SK-N-MC (cell line): ENCODE data around the gene NADK2.

ENCODE experiments used
- EZH2 ChIP-seq: fragments of 200-600 bp; sonication (generic); IDR thresholded peaks from one replicate; pipeline ENCODE4 v1.6.1; 2017; ENCODE audit warnings: antibody characterized with exemption
- FOXP2 ChIP-seq: optimal IDR thresholded peaks from 2 replicates; pipeline ENCODE3; 2011; ENCODE audit warnings: mild to moderate bottlenecking, moderate library complexity; ENCODE audit not compliant: insufficient read depth; ENCODE audit errors: extremely low read length, control extremely low read depth
- POLR2AphosphoS5 ChIP-seq: IDR thresholded peaks from 2 replicates; pipeline ENCODE4 v1.6.1; 2012; ENCODE audit warnings: mild to moderate bottlenecking, low read depth, low read length, borderline replicate concordance

GRCh38 chr5:36161361-36161760 lies 80.4 kb downstream of the NADK2 start:
- TF ChIP-seq EZH2: no peak
- TF ChIP-seq POLR2AphosphoS5: no peak
- no peak for TF ChIP-seq FOXP2
